Measurements from ENCODE around the gene MACROD2.
"Not testable (repeated sequence)": the region's sequence is repeated elsewhere in the genome, so short reads cannot be mapped to it uniquely, and the experiment has no call there.

Gene MACROD2

GRCh38 chr20:15146948-15147347 is 1151.6 kb downstream of the MACROD2 start:
- DNase-seq, result no peak

- no peak for DNase-seq
Measured at GRCh38 chr20:15154070-15154469, 1158.8 kb downstream of the MACROD2 start.

GRCh38 chr20:15155848-15156401 is 1160.6 kb downstream of the MACROD2 start:
- DNase-seq, result no peak

DNA sequence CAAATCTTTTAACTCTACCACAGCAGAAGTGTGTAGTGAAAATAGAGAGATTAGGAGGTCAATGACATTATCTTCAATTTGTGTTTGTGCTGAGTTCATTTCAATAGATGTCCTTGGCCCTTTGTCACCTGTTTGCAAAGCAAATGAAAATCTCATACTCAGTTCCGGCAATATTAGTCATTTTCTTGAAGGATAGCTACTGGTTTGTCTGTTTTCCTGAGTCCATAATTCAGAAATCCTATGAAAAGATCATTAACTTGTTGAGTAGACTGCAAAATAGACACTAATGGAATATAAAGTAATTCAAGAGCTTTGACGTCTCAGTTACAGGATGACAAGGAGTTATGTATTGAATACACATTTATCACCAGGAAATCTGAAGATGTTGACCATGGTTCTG is 1163.2 kb downstream of the MACROD2 start:
- no peak for DNase-seq

GRCh38 chr20:15162079-15162647 is 1166.8 kb downstream of the MACROD2 start:
- no peak for DNase-seq

DNA sequence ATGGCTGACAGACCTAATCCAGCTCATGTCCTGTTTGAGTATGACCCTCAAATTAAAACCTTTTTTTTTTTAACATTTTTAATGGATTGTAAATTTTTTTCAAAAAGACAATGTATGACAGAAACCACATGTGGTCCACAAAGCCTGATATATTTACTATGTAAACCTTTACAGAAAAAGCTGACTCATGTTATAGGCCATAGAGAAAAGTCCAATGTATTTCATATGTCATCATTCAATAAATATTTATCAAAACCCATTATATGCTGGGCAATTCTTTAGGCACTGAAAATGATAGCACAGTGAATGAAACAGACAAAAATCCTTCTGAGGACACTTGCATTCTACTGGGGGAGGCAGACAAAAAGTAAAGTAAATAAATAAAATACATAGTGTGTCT is 1168.3 kb downstream of the MACROD2 start:
- DNase-seq, result no peak

GRCh38 chr20:15164726-15165125 is 1169.4 kb downstream of the MACROD2 start:
- no peak for DNase-seq

GRCh38 chr20:15166744-15167143 is 1171.4 kb downstream of the MACROD2 start:
- DNase-seq, result no peak

GRCh38 chr20:15171016-15171415 is 1175.7 kb downstream of the MACROD2 start:
- no peak for DNase-seq

GRCh38 chr20:15176929-15177328 is 1181.6 kb downstream of the MACROD2 start:
- no peak for DNase-seq

DNA sequence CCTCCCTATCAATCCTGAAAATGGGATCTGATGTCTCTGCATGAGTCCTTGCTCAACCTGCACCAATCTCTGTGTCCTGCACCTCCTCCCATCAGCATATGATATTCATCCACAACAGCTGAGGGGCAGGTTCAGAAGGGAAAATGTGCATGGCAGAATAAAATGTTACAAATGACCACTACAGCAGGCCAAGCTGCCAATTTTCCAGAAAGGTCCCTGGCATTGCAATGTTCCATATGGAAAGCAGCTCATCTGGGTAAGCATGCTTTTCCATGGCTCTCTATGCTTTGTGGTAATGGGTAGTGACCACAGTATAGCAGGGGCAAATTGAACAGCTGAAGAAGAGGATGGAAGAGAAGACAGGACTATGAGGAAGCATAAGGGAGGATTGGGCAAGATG is 1183.3 kb downstream of the MACROD2 start:
- no peak for DNase-seq

GRCh38 chr20:15179381-15179780 is 1184.1 kb downstream of the MACROD2 start:
- DNase-seq, result no peak

DNA sequence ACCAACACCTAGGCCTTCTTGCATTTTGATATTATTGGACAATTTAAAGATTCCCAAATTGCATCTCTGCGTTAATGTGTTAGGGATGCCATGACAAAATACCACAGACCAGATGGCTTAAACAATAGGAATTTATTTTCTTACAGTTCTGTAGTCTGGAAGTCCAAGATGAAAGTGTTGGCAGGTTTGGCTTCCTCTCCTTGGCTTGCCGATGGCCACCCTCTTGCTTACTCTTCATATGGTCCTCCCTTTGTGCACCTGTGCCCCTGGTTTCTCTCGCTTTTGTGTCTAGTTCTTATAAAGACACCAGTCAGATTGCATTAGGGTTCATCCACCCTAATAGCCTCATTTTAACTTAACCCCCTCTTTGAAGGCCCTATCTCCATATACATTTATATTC is 1184.5 kb downstream of the MACROD2 start:
- no peak for DNase-seq

DNA sequence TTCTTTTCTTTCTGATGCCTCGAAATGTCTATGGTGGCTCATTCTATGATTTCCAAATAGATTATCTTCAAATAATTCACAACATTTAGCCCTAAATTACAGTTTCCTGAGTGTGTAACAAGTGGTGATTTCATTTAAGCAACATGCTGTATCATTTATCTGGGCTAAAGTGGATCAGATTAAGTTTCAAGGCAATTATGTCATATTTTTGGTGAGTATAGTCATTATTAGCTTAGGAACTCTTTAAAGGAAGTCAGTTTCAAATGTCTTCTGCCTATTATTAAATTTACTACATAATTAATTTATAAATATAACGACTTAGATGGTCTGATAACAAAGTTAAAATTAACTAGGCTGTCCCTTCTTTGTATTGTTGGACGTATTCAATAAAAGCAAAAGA is 1190.0 kb downstream of the MACROD2 start:
- DNase-seq, result no peak

DNA sequence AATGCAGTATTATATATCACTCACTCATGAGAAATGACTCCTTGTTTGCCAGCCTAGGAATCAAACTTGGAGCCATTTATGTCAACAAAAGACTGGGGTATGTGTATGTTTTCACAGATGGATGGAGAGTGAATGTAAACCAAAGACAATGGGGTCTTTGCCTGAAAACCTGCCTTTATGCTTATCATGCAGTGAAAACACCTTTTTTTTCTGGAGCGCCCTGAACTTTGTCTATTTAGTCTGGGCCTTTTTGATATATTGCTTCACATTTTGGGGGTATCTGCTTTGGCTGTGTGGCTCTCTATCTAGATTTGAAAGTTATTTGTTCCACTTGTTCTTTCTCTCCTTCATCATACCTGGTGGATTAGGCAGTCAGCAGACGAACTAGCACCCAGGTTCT is 1190.6 kb downstream of the MACROD2 start:
- DNase-seq, result no peak

GRCh38 chr20:15187612-15188011 is 1192.3 kb downstream of the MACROD2 start:
- no peak for DNase-seq

GRCh38 chr20:15188415-15188814 is 1193.1 kb downstream of the MACROD2 start:
- DNase-seq, result no peak

DNA sequence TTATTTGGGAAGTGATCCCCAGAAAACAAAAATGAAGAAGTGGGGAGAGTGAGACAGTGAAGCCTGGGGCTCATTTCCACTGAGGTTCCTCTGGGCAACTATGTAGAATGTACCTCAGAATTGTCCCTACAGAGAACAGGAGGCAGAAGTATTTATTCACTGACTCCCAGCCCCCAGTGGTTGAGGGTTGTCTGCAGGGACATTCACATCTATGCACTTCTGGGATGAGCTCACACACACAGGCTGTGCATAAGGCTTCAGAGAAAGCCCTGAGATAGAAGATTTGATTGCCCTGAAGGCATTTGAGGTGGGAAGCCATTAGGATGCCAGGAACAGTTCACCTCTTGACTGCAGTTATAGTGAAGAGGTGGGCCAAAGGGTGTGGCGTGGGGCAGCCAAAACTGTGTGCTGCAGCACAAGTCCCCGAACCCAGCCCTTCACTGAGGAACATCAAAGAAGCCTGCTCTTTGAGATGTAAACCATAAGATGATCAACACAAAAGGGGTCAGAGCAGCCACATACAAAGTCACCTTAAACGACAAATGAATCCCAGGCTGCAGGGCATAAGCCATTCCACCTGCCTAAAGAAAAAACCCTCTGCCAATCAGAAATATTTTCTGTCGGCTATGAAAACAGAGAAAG is 1195.9 kb downstream of the MACROD2 start:
- no peak for DNase-seq

DNA sequence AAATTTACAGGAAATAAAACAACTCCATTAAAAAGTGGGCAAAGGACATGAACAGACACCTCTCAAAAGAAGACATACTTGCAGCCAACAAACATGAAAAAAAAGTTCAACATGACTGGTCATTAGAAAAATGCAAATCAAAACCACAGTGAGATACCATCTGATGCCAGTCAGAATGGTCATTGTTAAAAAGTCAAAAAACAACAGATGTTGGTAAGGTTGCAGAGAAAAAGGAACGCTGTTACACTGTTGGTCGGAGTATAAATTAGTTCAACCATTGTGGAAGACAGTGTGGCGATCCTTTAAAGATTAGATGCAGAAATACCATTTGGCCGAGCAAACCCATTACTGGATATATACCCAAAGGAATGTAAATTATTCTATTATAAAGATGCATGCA is 1200.1 kb downstream of the MACROD2 start:
- DNase-seq, result no peak

GRCh38 chr20:15196547-15197255 is 1201.4 kb downstream of the MACROD2 start:
- DNase-seq, result no peak

GRCh38 chr20:15198017-15198416 is 1202.7 kb downstream of the MACROD2 start:
- not testable (repeated sequence) for DNase-seq

- DNase-seq, result no peak
Measured at GRCh38 chr20:15199698-15200097, 1204.4 kb downstream of the MACROD2 start.

- DNase-seq, result no peak
Measured at GRCh38 chr20:15200147-15200565, 1204.8 kb downstream of the MACROD2 start.

GRCh38 chr20:15201602-15202001 is 1206.3 kb downstream of the MACROD2 start:
- DNase-seq, result no peak

All from left hindlimb (tissue), 1 donor.